ENCODE measurements around the gene ZNF804B. TPM values are rescaled to one million over a fixed set of nuclear protein-coding genes. Genes with fewer than 3 reads are reported as not detected.

Gene ZNF804B
- total and polyA plus RNA-seq, 9 of the 15 experiments (the other 6 are each of a cell fraction or from before 2014, with no cell fraction given) = 0.04 to 0.22 (median 0.09) TPM; not detected in 6

- ATAC-seq (no peak), DNase-seq (ENCODE audit: extremely low read depth in 1 of 4, low spot score in 3 of 4) (no peak), FAIRE-seq (no peak)
- Histone ChIP-seq H3K27me3 (ENCODE audit: control insufficient read depth in 2 of 2, insufficient read depth in 2 of 2, low read length in 2 of 2) (no peaks in the 10 kb centered on the region), H3K79me2 (ENCODE audit: control insufficient read depth, insufficient read depth, low read length) (no peaks in the 10 kb centered on the region), H3K36me3 (ENCODE audit: control insufficient read depth, insufficient read depth, low read length) (no peaks in the 10 kb centered on the region), H3K27ac (ENCODE audit: extremely low read depth, low read depth, low read length) (no peak overlapping the region), H3K9ac (ENCODE audit: insufficient read depth in 1 of 2, low read depth in 2 of 2, low read length in 2 of 2) (no peak overlapping the region), H3K9me1 (ENCODE audit: control insufficient read depth, insufficient read depth, low read length) (no peaks in the 10 kb centered on the region), H4K20me1 (replicated peaks; ENCODE audit: control insufficient read depth, insufficient read depth, low read length) (no peaks in the 10 kb centered on the region), H3K9me3 (replicated peaks; ENCODE audit: control insufficient read depth, insufficient read depth, low read depth, low read length) (no peaks in the 10 kb centered on the region; the same call in 1 of the 2 replicates), H3K4me3 (no peak overlapping the region), H3K4me1 (replicated peaks in 1 of 2; ENCODE audit: control insufficient read depth in 2 of 2, insufficient read depth in 2 of 2, low read length in 2 of 2) (no peaks in the 10 kb centered on the region), H2AFZ (ENCODE audit: low read depth, low read length) (no peak overlapping the region), H3K4me2 (ENCODE audit: insufficient read depth, low read length) (no peak overlapping the region)
- 0% methylated on average over 3 of the region's 3 CpGs for WGBS (ENCODE audit: insufficient coverage, low coverage, missing lambda C conversion rate)
- ChIA-PET POLR2A (no interaction called here), CTCF (ENCODE audit: low intra/inter-chr PET ratio) (no interaction called here)
- in situ Hi-C loops (cut with MboI) = no loop called here
- intact Hi-C loops (cut with micrococcal nuclease) = no loop called here
- TF ChIP-seq SETDB1 (IDR thresholded peaks at IDR 0.05; ENCODE audit: low read length) (no peak), TEAD4 (IDR thresholded peaks at IDR 0.05; ENCODE audit: low read length) (no peak), TEAD4 (CRISPR knock-in tag; IDR thresholded peaks at IDR 0.05; ENCODE audit: borderline replicate concordance) (no peak), SMARCA4 (IDR thresholded peaks at IDR 0.05) (no peak), NELFE (IDR thresholded peaks at IDR 0.05; ENCODE audit: insufficient read depth, insufficient read length) (no peak)
- BruUV-seq (replicated peaks) = no TSS peak
Measured at GRCh38 chr7:89247207-89247606, 487.7 kb downstream of the ZNF804B start.

- 0% methylated on average over 2 of the region's 2 CpGs for WGBS (ENCODE audit: insufficient coverage, low coverage, missing lambda C conversion rate)
- no peaks in the 10 kb centered on the region for H3K9me1 ChIP-seq (ENCODE audit: control insufficient read depth, insufficient read depth, low read length)
- CTCF ChIA-PET (ENCODE audit: low intra/inter-chr PET ratio) = no interaction called here
- no peaks in the 10 kb centered on the region for H3K9me3 ChIP-seq (replicated peaks; ENCODE audit: control insufficient read depth, insufficient read depth, low read depth, low read length)
- no peaks in the 10 kb centered on the region for H3K36me3 ChIP-seq (ENCODE audit: control insufficient read depth, insufficient read depth, low read length)
- DNase-seq (ENCODE audit: extremely low read depth in 1 of 4, low spot score in 3 of 4) = no peak
- no peaks in the 10 kb centered on the region for H4K20me1 ChIP-seq (replicated peaks; ENCODE audit: control insufficient read depth, insufficient read depth, low read length)
- H3K27ac ChIP-seq (ENCODE audit: extremely low read depth, low read depth, low read length) = no peak overlapping the region
- no peak overlapping the region for H2AFZ ChIP-seq (ENCODE audit: low read depth, low read length)
- no peaks in the 10 kb centered on the region for H3K27me3 ChIP-seq (ENCODE audit: control insufficient read depth in 2 of 2, insufficient read depth in 2 of 2, low read length in 2 of 2)
- ATAC-seq = no peak
- H3K79me2 ChIP-seq (ENCODE audit: control insufficient read depth, insufficient read depth, low read length) = no peaks in the 10 kb centered on the region
- intact Hi-C loops (cut with micrococcal nuclease) (no loop called here), in situ Hi-C loops (cut with MboI) (no loop called here)
- H3K9ac ChIP-seq (ENCODE audit: insufficient read depth in 1 of 2, low read depth in 2 of 2, low read length in 2 of 2) = no peak overlapping the region
- FAIRE-seq = no peak
- H3K4me1 ChIP-seq (replicated peaks in 1 of 2; ENCODE audit: control insufficient read depth in 2 of 2, insufficient read depth in 2 of 2, low read length in 2 of 2) = no peaks in the 10 kb centered on the region
- H3K4me2 ChIP-seq (ENCODE audit: insufficient read depth, low read length) = no peak overlapping the region
- no peak overlapping the region for H3K4me3 ChIP-seq
- POLR2A ChIA-PET = no interaction called here
- BruUV-seq (replicated peaks) = no TSS peak
- TF ChIP-seq ZNF76 (CRISPR knock-in tag; IDR thresholded peaks at IDR 0.05; ENCODE audit: borderline replicate concordance) (no peak), ZNF592 (IDR thresholded peaks at IDR 0.05) (no peak), ZNF589 (CRISPR knock-in tag; IDR thresholded peaks at IDR 0.05; ENCODE audit: low read depth) (no peak), DMBX1 (CRISPR knock-in tag; IDR thresholded peaks at IDR 0.05; ENCODE audit: borderline replicate concordance) (no peak), ZBTB5 (IDR thresholded peaks at IDR 0.05) (no peak), RNF2 (IDR thresholded peaks at IDR 0.05) (no peak), KAT7 (CRISPR knock-in tag; IDR thresholded peaks at IDR 0.05; ENCODE audit: borderline replicate concordance) (no peak), HLTF (IDR thresholded peaks at IDR 0.05) (no peak)
Measured at GRCh38 chr7:89259085-89259484, 499.6 kb downstream of the ZNF804B start.

All from K562 (cell line).